ENCODE measurements around the gene ANO7.

ANO7 gene

DNA sequence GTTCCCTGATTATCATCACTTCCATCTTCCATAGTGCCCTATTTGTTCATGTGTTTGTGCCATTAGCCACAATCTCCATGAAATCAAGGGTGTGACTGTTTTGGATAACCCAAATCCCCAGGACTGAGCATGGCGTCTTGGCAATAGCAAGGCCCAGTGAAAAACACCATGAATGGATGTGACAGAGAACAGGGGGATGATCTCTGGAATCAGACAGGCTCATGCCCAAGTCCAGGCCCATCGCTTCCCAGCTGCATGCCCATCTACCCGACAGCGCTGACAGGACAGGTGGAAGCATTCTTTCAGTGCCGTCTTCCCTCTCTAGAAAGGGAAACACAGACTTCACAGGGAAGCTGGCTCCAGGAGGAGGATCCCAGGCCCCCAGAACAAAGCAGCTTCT is 77.0 kb downstream of the ANO7 start:
- ChIA-PET POLR2A (no interaction called here), CTCF (no interaction called here)
- no peak overlapping the region for H3K4me3 ChIP-seq (ENCODE audit: low read depth, low read length)
- DNase-seq (ENCODE audit: low read depth, low spot score) = no peak
- TF ChIP-seq, protein P1, sequence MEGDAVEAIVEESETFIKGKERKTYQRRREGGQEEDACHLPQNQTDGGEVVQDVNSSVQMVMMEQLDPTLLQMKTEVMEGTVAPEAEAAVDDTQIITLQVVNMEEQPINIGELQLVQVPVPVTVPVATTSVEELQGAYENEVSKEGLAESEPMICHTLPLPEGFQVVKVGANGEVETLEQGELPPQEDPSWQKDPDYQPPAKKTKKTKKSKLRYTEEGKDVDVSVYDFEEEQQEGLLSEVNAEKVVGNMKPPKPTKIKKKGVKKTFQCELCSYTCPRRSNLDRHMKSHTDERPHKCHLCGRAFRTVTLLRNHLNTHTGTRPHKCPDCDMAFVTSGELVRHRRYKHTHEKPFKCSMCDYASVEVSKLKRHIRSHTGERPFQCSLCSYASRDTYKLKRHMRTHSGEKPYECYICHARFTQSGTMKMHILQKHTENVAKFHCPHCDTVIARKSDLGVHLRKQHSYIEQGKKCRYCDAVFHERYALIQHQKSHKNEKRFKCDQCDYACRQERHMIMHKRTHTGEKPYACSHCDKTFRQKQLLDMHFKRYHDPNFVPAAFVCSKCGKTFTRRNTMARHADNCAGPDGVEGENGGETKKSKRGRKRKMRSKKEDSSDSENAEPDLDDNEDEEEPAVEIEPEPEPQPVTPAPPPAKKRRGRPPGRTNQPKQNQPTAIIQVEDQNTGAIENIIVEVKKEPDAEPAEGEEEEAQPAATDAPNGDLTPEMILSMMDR (IDR thresholded peaks at IDR 0.05; ENCODE audit: insufficient read depth, low read length, missing control alignments) = no peak

DNA sequence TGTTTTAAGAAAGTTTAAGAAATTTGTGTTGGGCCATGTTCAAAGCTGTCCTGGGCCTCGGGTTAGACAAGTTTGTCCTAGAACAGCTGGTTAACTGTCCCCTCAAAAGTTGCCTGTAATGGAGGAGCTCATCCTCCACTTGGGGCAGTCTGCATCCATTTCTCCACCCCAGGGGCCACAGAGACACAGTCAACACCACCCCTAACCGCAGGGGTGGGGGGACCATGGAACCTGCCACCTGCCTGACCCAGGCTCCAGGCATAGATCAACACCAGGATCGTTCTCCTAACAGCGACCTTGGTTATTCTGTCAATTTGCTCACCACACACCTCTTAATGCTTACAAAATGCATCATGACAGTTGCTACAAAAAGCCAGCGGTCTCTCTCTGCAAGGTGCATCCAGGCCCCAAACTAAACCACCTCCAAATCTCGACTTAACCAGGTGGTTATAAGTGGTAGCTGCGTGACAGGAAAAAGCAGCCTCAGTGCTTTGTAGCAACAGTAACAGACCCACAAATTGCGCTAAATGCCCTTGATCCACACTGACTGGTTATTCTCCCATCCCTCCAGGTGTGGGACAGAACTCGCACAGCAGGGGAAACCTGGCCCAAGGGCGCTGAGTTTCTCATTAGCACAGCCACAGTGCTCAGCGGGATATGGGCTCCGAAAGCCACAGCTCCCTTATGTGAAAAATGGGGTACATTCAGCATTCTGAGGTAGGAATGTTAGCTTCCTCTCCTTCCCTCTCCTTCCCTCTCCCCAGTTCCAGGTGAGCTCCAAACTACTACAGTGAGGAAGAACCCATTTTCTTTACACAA is 79.0 kb downstream of the ANO7 start:
- no peak overlapping the region for H3K4me3 ChIP-seq (ENCODE audit: low read depth, low read length)
- TF ChIP-seq, protein P1 (IDR thresholded peaks at IDR 0.05; ENCODE audit: insufficient read depth, low read length, missing control alignments) = no peak
- DNase-seq (ENCODE audit: low read depth, low spot score) = no peak
- ChIA-PET POLR2A (interaction anchor here (0.7 kb wide), 1 partner anchor 21 kb away, joined by 3 read pairs; no protein-coding TSS in a partner anchor), CTCF (interaction anchor here (0.6 to 2.4 kb wide), 5 partner anchors 9 to 434 kb away, joined by 3 to 13 read pairs (median 5); partner anchors contain the start of genes HDLBP and SEPTIN2)

DNA sequence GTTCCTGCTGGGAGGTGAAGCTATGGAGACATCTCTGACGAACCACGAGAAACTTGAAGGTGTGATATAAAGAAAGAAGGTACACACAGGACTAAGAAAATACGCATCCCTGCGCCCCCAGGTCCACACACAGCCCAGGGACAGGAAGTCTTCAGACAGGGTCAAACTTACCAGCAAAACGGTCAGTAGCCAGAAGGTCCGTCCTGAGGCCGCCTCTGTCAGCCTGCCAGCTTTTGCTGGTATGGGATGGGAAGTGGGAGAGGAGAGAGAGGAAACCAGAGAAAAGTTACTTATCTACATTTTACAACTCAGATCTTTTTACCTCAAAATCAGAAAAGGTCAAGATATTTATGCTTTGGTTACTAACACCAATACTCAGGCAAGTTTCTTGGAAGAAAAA is 79.8 kb downstream of the ANO7 start:
- TF ChIP-seq, protein P1 (IDR thresholded peaks at IDR 0.05; ENCODE audit: insufficient read depth, low read length, missing control alignments) = no peak
- no peak overlapping the region for H3K4me3 ChIP-seq (ENCODE audit: low read depth, low read length)
- no peak for DNase-seq (ENCODE audit: low read depth, low spot score)
- POLR2A ChIA-PET = interaction anchor here (2.0 kb wide), 1 partner anchor 9 kb away, joined by 6 read pairs; no protein-coding TSS in a partner anchor
- CTCF ChIA-PET = interaction anchor here (1.6 to 2.4 kb wide), 3 partner anchors 9 to 47 kb away, joined by 5 to 13 read pairs (median 6); partner anchors contain the start of genes HDLBP and SEPTIN2

DNA sequence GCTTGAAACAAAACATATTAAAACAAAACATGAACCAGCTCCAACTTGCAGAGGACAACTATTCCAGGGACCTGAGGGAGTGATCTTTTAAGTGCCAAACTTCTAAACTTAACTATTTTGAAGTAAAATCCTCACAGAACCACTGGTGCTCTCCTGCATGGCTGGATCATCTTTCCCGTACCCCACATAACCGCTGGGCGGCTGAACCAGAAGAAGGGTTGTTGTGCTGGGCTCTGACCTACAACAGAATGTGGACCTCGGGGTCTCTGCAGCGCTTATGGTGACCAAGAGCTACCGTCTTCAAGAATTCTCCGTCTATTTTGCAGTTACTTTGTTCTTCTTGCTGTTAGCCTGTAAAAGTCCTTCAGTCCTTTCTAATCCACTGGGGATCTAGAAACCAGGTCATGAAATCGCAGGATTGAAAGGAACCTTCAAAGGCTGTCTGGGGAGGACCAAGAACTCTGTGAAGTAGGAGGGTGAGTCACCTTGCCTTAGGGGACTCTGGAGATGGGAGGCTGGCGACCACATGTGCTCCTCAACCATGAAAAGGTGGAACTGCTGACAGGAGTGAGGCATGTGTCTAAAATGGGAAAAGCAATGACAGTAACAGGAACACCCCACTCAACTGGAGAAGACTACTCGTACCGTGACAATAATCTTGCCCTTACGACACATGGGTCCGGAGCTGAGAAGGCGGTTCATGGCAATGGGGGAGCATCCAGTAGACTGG is 80.4 kb downstream of the ANO7 start:
- ChIA-PET POLR2A (interaction anchor here (2.0 kb wide), 1 partner anchor 9 kb away, joined by 6 read pairs; no protein-coding TSS in a partner anchor), CTCF (interaction anchor here (1.6 to 2.4 kb wide), 3 partner anchors 10 to 46 kb away, joined by 5 to 13 read pairs (median 6); partner anchors contain the start of genes HDLBP and SEPTIN2)
- TF ChIP-seq, protein P1 (IDR thresholded peaks at IDR 0.05; ENCODE audit: insufficient read depth, low read length, missing control alignments) = no peak
- DNase-seq (ENCODE audit: low read depth, low spot score) = no peak
- H3K4me3 ChIP-seq (ENCODE audit: low read depth, low read length) = peak overlapping the region; percentile 16

DNA sequence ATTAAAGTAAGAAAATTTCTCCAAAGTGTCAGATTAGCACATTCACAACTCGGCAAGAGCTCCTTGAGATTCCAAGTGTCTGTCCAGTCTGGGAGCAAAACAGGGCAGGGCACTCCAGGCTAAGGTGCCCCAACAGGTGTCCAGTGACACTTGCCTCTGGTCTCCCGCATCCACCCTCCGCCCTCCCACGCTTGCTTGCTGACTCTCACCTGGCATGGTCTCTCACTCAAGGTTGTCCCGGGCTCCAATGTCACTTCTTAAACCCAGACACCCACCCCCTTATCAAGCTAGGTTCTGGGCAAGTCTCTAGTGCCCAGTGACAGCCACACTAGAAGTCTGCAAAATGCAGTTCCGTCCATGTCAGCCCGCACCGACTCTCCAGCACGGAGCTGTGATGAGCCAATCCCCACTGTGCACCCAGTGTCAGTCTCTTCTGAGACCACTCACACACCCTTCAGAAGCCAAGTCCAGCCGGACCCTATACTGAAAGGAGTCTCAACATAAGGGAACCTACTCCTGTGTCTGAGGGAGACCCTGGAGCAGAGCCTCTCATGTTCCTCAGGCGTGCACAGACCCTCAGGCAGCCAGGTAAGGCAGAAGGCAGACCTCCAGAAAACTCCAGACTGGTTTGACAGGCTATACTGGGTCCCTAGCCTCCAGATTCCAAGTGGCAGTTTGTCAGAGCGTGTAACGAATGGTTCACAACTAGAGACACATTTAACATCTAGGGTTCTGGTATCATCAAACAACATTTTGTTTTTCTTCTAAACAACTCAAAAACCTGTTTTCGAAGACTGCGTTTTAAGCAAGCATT is 81.4 kb downstream of the ANO7 start:
- POLR2A ChIA-PET = interaction anchor here (0.7 to 2.0 kb wide), 2 partner anchors 9 to 10 kb away, joined by 3 to 6 read pairs; no protein-coding TSS in a partner anchor
- DNase-seq (ENCODE audit: low read depth, low spot score) = no peak
- TF ChIP-seq, protein P1 (IDR thresholded peaks at IDR 0.05; ENCODE audit: insufficient read depth, low read length, missing control alignments) = no peak
- CTCF ChIA-PET = no interaction called here
- H3K4me3 ChIP-seq (ENCODE audit: low read depth, low read length) = peak overlapping the region; percentile 75

Data from AG04449 (cell line).